ENCODE measurements around the gene C17orf100. TPM values are rescaled to one million over a fixed set of nuclear protein-coding genes. Genes with fewer than 3 reads are reported as not detected.

C17orf100 gene
- total RNA-seq = 1 to 10 TPM; 1.5 TPM

DNA sequence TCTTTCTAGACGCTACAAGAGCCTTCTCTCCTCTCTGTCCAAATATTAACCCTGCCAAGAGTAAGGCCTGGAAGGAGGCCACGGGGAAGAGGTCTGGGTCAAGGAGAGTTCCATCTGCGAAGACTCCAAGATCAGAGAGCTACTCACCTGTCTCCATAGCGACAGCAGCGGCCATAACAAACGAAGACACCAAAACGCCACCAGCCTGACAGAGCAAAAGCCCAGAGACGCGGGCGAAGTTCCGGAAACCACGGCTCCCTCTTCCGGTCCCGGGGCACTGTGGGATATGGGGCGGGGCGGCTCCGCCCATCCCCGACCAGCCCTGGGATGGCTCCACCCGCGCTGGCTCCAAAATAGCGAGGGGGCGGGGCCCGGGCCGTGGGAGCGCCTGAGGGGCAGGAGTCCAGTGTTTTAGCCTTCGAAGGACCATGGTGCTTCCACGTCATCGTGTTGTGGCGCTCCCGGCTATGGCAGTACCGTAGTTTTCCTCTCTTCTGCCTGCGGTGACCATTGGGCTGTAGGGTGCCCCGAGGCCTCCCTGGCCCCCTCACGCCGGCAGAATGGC, at the start of gene C17orf100, which contains the start of gene MED31:
TSS of gene C17orf100 (plus strand) at position 409 of the 565 bp plus-strand sequence. CDS start at position 561, 152 bp downstream.
TSS of gene MED31 (minus strand) at position 252 of the 565 bp plus-strand sequence. CDS start at position 175, 77 bp downstream.
- ChIA-PET CTCF (interaction anchor here (1.0 to 1.3 kb wide), 2 partner anchors 9 to 10 kb away, joined by 3 read pairs; no protein-coding TSS in a partner anchor), POLR2A (interaction anchor here (1.0 to 1.4 kb wide), 2 partner anchors 9 to 10 kb away, joined by 4 to 7 read pairs; no protein-coding TSS in a partner anchor)

- POLR2A ChIA-PET = interaction anchor here (0.6 kb wide), 1 partner anchor 104 kb away, joined by 4 read pairs; no protein-coding TSS in a partner anchor
These were observed 49.4 kb upstream of the C17orf100 start for GRCh38 chr17:6602141-6602540.

GRCh38 chr17:6603744-6604325, 47.7 kb upstream of the C17orf100 start:
- POLR2A ChIA-PET = no interaction called here
- CTCF ChIA-PET = interaction anchor here (0.6 kb wide), 1 partner anchor 1039 kb away, joined by 4 read pairs; no protein-coding TSS in a partner anchor

More at GRCh38 chr17:6602141-6602540, 49.4 kb upstream of the C17orf100 start:
- CTCF ChIA-PET = no interaction called here

- CTCF ChIA-PET = no interaction called here
- POLR2A ChIA-PET = no interaction called here
These were observed 46.4 kb upstream of the C17orf100 start for GRCh38 chr17:6605142-6605541.

DNA sequence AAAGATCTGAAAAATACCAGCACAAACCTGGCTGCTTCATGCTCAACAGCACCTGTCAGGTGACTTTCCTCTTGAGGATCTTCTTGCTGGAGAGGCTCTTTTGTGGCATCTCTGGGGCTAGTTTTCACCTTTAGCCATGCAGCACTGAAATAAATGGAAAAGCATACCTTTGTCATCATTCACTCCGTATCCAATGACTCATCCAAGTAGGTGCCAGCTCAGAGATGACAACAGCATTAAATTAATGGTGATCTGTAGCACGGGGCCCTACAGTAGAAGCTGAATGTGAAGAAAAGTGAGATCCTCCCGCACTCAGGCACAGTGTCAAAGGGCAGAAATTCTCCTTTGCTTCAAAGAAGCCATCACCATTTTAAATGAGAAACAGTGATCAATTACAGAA, 43.2 kb upstream of the C17orf100 start:
- POLR2A ChIA-PET = no interaction called here
- CTCF ChIA-PET = interaction anchor here (1.3 kb wide), 1 partner anchor 16 kb away, joined by 3 read pairs; no protein-coding TSS in a partner anchor

DNA sequence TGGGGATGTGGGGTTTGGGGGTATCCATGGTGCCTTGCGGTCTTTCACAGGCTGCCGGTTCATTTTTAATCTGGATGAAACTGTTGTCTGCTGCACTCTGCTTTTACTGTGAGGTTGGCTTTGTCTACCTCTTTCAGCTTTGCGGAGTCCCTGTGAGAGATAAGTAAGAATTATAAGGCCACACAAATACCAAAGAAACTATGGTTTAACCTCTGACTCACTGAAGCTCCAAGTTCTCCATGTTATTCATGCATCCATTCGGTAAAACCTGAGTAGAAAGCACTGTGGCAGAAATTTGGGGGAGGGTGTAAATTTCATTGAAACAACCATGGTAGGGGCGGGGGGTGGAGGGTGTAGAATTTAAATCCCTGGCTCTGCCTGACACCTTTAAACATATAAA, 41.6 kb upstream of the C17orf100 start:
- ChIA-PET POLR2A (interaction anchor here (0.7 kb wide), 1 partner anchor 138 kb away, joined by 3 read pairs; no protein-coding TSS in a partner anchor), CTCF (no interaction called here)

DNA sequence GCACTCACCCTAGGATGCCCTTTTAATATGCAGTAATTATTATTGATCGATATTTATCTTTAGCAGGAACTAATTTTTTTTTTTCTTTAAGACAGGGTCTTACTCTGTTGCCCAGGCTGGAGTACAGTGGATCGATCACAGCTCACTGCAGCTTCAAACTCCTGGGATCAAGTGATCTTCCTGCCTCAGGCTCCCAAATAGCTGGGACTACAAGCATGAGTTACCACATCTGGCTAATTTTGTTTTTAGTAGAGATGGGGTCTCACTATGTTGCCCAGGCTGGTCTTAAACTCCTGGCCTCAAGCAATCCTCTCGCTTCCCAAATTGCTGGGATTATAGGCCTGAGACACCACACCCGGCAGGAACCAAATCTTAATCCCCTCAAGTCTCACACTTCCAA, 40.3 kb upstream of the C17orf100 start:
- CTCF ChIA-PET = no interaction called here
- POLR2A ChIA-PET = no interaction called here

DNA sequence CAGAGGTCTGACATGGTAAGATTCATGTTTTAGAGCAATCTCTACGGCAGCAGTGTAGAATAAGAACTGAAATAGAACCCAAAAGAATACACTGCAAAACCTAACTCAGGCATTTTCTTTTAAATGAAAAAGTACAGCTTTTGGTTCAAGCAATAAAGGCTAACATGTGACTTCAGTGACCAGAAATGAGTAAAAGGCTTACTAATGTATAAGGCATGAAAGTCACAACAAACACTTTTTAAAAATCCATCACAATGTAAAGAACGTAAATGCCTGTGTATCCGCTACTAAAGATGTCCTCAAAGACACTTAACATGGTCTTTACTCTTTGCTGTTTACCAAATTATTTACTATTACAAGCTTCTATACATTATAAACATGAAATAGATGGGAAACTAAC, 27.6 kb upstream of the C17orf100 start:
- ChIA-PET CTCF (interaction anchor here (1.0 kb wide), 1 partner anchor 16 kb away, joined by 3 read pairs; no protein-coding TSS in a partner anchor), POLR2A (no interaction called here)

DNA sequence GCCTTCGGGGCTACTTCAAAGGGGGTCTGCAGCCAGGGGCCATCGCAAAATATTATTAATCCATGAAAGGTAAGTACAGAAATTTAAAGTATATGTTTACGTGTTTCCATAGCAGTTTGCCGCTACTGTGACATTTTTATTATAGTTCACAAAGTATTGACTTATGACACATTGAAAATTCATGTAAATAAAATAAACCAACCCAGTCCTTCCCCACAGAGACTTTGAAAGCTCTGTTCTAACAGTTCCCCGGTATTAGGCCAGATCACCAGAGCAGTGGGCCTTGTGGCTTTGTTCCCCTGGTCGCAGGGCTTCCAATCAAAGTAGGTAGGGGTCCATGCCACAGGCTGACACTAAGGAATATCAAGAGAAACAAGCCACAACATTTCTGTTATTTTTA, 24.9 kb upstream of the C17orf100 start:
- CTCF ChIA-PET = no interaction called here
- POLR2A ChIA-PET = no interaction called here

GRCh38 chr17:6627019-6627418, 24.5 kb upstream of the C17orf100 start:
- ChIA-PET CTCF (no interaction called here), POLR2A (no interaction called here)

- CTCF ChIA-PET = no interaction called here
These were observed 21.2 kb upstream of the C17orf100 start for GRCh38 chr17:6630390-6630789.

DNA sequence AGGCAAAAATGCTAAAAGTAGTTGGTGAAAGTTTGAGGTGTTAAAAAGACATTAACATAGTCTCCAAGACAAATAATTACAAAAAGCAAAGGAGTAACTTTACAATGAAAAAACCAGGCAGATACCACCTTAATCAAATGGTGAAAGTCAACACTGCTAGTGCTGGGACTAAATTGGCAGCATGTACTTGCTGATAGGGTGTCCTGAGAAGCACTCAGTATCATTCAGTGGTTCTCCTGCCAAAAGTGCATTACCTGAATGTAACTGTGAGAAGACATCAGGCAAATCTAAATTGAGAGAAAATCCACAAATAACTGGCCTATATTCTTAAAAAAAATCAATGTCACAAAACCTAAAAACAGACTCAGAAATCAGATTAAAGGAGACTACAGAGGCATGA, 19.0 kb upstream of the C17orf100 start:
- CTCF ChIA-PET = no interaction called here
- POLR2A ChIA-PET = no interaction called here

More at GRCh38 chr17:6630390-6630789, 21.2 kb upstream of the C17orf100 start:
- POLR2A ChIA-PET = no interaction called here

DNA sequence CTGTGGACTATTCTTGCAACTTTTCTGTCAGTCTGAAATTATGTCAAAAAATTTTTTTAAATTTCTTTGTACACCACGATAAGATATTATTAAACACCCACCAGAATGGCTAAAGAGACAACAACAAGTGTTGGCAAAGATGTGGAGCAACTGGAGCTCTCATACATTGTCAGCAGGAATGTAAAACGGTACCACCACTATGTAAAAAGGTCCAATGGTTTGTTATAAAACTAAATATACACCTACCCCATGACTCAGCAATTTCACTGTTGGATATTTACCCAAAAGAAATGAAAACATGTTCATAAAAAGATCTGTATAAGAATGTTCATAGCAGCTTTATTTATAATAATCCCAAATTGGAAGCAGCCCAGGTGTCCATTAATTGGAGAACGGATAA, 18.3 kb upstream of the C17orf100 start:
- ChIA-PET POLR2A (no interaction called here), CTCF (no interaction called here)

- ChIA-PET CTCF (no interaction called here), POLR2A (no interaction called here)
These were observed 15.5 kb upstream of the C17orf100 start for GRCh38 chr17:6636105-6636504.

- ChIA-PET POLR2A (no interaction called here), CTCF (no interaction called here)
These were observed 14.7 kb upstream of the C17orf100 start for GRCh38 chr17:6636616-6637457.

- ChIA-PET POLR2A (no interaction called here), CTCF (no interaction called here)
These were observed 14.1 kb upstream of the C17orf100 start for GRCh38 chr17:6637458-6637840.

DNA sequence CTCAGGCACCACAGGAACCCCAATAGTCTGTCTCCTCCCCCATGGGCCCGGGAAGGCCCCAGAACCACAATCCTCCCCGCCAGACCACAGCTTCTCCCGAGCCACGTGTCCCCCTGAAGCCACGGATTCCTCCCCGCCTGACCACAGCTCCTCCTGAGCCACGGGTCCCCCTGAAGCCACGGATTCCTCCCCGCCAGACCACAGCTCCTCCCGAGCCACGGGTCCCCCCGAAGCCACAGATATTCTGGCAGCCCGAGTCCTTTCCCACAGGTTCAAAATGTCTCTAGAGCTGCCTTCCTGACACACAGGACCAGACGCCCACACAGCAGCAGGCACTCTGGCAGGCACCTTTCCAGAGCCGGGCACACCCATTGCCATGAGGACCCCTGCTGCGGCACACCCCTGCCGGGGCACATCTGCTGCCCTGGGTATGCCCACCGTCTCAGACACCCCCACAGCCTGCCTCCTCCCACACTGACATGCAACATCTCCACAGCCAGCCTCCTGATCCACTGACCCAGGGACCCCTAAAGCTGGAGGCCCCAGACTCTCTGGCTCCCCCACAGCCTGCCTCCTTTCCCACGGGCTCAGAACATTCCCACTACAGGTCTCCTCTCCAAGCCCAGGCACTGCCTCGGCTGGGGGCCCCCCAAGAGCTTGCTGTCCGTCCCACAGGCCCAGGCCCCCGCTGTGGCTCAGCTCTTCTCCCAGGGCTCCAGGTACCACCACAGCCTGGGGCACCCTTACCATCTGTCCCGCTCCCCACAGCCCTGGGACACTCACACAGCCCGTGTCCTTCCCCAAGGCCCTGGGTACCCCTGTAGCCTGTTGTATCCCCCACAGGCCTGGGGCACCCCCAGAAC, 13.3 kb upstream of the C17orf100 start:
- ChIA-PET POLR2A (no interaction called here), CTCF (no interaction called here)

- POLR2A ChIA-PET = interaction anchor here (0.6 kb wide), 1 partner anchor 196 kb away, joined by 12 read pairs; no protein-coding TSS in a partner anchor
- CTCF ChIA-PET = no interaction called here
These were observed 12.5 kb upstream of the C17orf100 start for GRCh38 chr17:6639014-6639585.
